ENCODE measurements around the gene CERS6. TPM values are rescaled to one million over a fixed set of nuclear protein-coding genes. Genes with fewer than 3 reads are reported as not detected.

The CERS6 gene
- total and polyA plus RNA-seq, 8 donors: 18.8 to 24.5 (median 22.1) TPM

GRCh38 chr2:168607992-168608391 lies 151.9 kb downstream of the CERS6 start:
- H3K36me3 ChIP-seq: no peaks in the 10 kb centered on the region
- H3K4me1 ChIP-seq: no peaks in the 10 kb centered on the region
- H3K9me3 ChIP-seq: peaks cover 0 to 21% of the 10 kb centered on the region in 2 donors
- H3K27ac ChIP-seq: no peak overlapping the region
- TF ChIP-seq CTCF (IDR thresholded peaks at IDR 0.05): no peak
- intact Hi-C loops (cut with DNase I): no loop called here
- H3K27me3 ChIP-seq: no peaks in the 10 kb centered on the region
- ATAC-seq: no peak
- no peak overlapping the region for H3K4me3 ChIP-seq
- no peak for DNase-seq

- TF ChIP-seq CTCF (IDR thresholded peaks at IDR 0.05): no peak
- no peaks in the 10 kb centered on the region for H3K36me3 ChIP-seq
- H3K4me3 ChIP-seq: no peak overlapping the region
- no peaks in the 10 kb centered on the region for H3K27me3 ChIP-seq
- no peak overlapping the region for H3K27ac ChIP-seq
- peaks cover 0 to 21% of the 10 kb centered on the region in 2 donors for H3K9me3 ChIP-seq
- H3K4me1 ChIP-seq: no peaks in the 10 kb centered on the region
- intact Hi-C loops (cut with DNase I): no loop called here
- DNase-seq (no peak), ATAC-seq (no peak)
Measured at GRCh38 chr2:168608796-168609195, 152.7 kb downstream of the CERS6 start.

GRCh38 chr2:168611091-168611490 lies 155.0 kb downstream of the CERS6 start:
- ATAC-seq: no peak
- intact Hi-C loops (cut with DNase I): no loop called here
- no peak overlapping the region for H3K4me3 ChIP-seq
- H3K27me3 ChIP-seq: no peaks in the 10 kb centered on the region
- DNase-seq: no peak
- H3K27ac ChIP-seq: no peak overlapping the region
- H3K36me3 ChIP-seq: no peaks in the 10 kb centered on the region
- no peak for TF ChIP-seq CTCF (IDR thresholded peaks at IDR 0.05)
- peaks cover 0 to 2% of the 10 kb centered on the region in 2 donors for H3K9me3 ChIP-seq
- no peaks in the 10 kb centered on the region for H3K4me1 ChIP-seq

- DNase-seq (no peak), ATAC-seq (no peak)
- no peaks in the 10 kb centered on the region for H3K9me3 ChIP-seq
- H3K4me1 ChIP-seq: no peaks in the 10 kb centered on the region
- intact Hi-C loops (cut with DNase I): no loop called here
- no peaks in the 10 kb centered on the region for H3K36me3 ChIP-seq
- no peaks in the 10 kb centered on the region for H3K27me3 ChIP-seq
- H3K27ac ChIP-seq: no peak overlapping the region
- no peak for TF ChIP-seq CTCF (IDR thresholded peaks at IDR 0.05)
- H3K4me3 ChIP-seq: no peak overlapping the region
Measured at GRCh38 chr2:168611896-168612650, 156.0 kb downstream of the CERS6 start.

- Histone ChIP-seq H3K4me3 (no peak overlapping the region), H3K36me3 (no peaks in the 10 kb centered on the region), H3K27me3 (no peaks in the 10 kb centered on the region), H3K27ac (no peak overlapping the region), H3K9me3 (no peaks in the 10 kb centered on the region), H3K4me1 (no peaks in the 10 kb centered on the region)
- intact Hi-C loops (cut with DNase I): no loop called here
- ATAC-seq (no peak), DNase-seq (no peak)
- no peak for TF ChIP-seq CTCF (IDR thresholded peaks at IDR 0.05)
Measured at GRCh38 chr2:168612719-168613118, 156.6 kb downstream of the CERS6 start.
